ENCODE data around the gene COL17A1.

- TF ChIP-seq DRAP1 (CRISPR knock-in tag; IDR thresholded peaks at IDR 0.05), result no peak
- TF ChIP-seq ATRX (CRISPR knock-in tag; IDR thresholded peaks at IDR 0.05; ENCODE audit: borderline replicate concordance), result no peak
- no peak for TF ChIP-seq ISL2 (CRISPR knock-in tag; IDR thresholded peaks at IDR 0.05)
- no peak for TF ChIP-seq TRIM24 (CRISPR knock-in tag; IDR thresholded peaks at IDR 0.05)
- no peak for TF ChIP-seq ASH2L (IDR thresholded peaks at IDR 0.05; ENCODE audit: insufficient read length, low read depth, low read length)
- no peak for TF ChIP-seq KLF13 (CRISPR knock-in tag; IDR thresholded peaks at IDR 0.05)
- no peak for TF ChIP-seq ATF1 (CRISPR knock-in tag; IDR thresholded peaks at IDR 0.05)
- TF ChIP-seq ZMAT5 (CRISPR knock-in tag; IDR thresholded peaks at IDR 0.05; ENCODE audit: borderline replicate concordance, low read depth), result no peak
- no peak for TF ChIP-seq MAFG (CRISPR knock-in tag; IDR thresholded peaks at IDR 0.05)
- no peak for TF ChIP-seq EZH2 (conservative IDR thresholded peaks at IDR 0.05; ENCODE audit: low read depth, low read length)
- TF ChIP-seq ZNF549 (CRISPR knock-in tag; IDR thresholded peaks at IDR 0.05), result no peak
Measured at GRCh38 chr10:104046651-104047050, 39.0 kb downstream of the COL17A1 start.
